Loucy (cell line): ENCODE results near the gene TEPSIN.

Experiments
- CTCF ChIP-seq: fragments of 200-600 bp; sonication (generic); conservative IDR thresholded peaks from 2 replicates; pipeline ENCODE4 v1.5.1; 2014; ENCODE audit warnings: mild to moderate bottlenecking, antibody characterized with exemption, low read length
- EZH2phosphoT487 ChIP-seq: fragments of 200-600 bp; IDR thresholded peaks from 2 replicates; pipeline ENCODE4 v1.6.1; 2018; ENCODE audit warnings: antibody characterized with exemption, mild to moderate bottlenecking, moderate library complexity, borderline replicate concordance

GRCh38 chr17:81253358-81254131, 14.7 kb upstream of the TEPSIN start:
- peak; percentile 81 for TF ChIP-seq CTCF
- no peak for TF ChIP-seq EZH2phosphoT487
